Ishikawa (cell line): ENCODE measurements around the gene ANTXR1.

Source experiments
- CREB1 ChIP-seq: IDR thresholded peaks from 2 replicates; pipeline ENCODE4 v1.6.1; 2012; ENCODE audit warnings: low read depth
- EGR1 ChIP-seq: IDR thresholded peaks from 2 replicates; pipeline ENCODE4 v1.6.1; 2012
- EP300 ChIP-seq: IDR thresholded peaks from 2 replicates; pipeline ENCODE4 v1.6.1; 2012; ENCODE audit warnings: borderline replicate concordance
- FOXM1 ChIP-seq: IDR thresholded peaks from 2 replicates; pipeline ENCODE4 v1.6.1; 2012; ENCODE audit warnings: low read depth, borderline replicate concordance
- MAX ChIP-seq: IDR thresholded peaks from 2 replicates; pipeline ENCODE4 v1.6.1; 2012
- NFIC ChIP-seq: IDR thresholded peaks from 2 replicates; pipeline ENCODE4 v1.6.1; 2012
- RAD21 ChIP-seq: IDR thresholded peaks from 2 replicates; pipeline ENCODE4 v1.6.1; 2012; ENCODE audit warnings: low read depth
- REST ChIP-seq: IDR thresholded peaks from 2 replicates; pipeline ENCODE4 v1.6.1; 2012; ENCODE audit warnings: low read depth, mild to moderate bottlenecking
- TAF1 ChIP-seq: IDR thresholded peaks from 2 replicates; pipeline ENCODE4 v1.6.1; 2012; ENCODE audit warnings: low read depth, mild to moderate bottlenecking
- TCF12 ChIP-seq: IDR thresholded peaks from 2 replicates; pipeline ENCODE4 v1.6.1; 2012; ENCODE audit warnings: low read depth
- TEAD4 ChIP-seq: IDR thresholded peaks from 2 replicates; pipeline ENCODE4 v1.6.1; 2012
- USF1 ChIP-seq: IDR thresholded peaks from 2 replicates; pipeline ENCODE4 v1.6.1; 2012
- YY1 ChIP-seq: IDR thresholded peaks from 2 replicates; pipeline ENCODE4 v1.6.1; 2012; ENCODE audit warnings: low read depth
- ZBTB7A ChIP-seq: IDR thresholded peaks from 2 replicates; pipeline ENCODE4 v1.6.1; 2012; ENCODE audit warnings: low read depth

The ANTXR1 gene

GRCh38 chr2:69166812-69167468, 154.0 kb downstream of the ANTXR1 start:
- TF ChIP-seq EP300: no peak
- TF ChIP-seq MAX: no peak
- TF ChIP-seq EGR1: no peak

- TF ChIP-seq EP300 (no peak), RAD21 (no peak), TCF12 (no peak)
These were observed 154.5 kb downstream of the ANTXR1 start for GRCh38 chr2:69167469-69167822.

GRCh38 chr2:69168144-69168813, 155.3 kb downstream of the ANTXR1 start:
- no peak for TF ChIP-seq EGR1
- TF ChIP-seq REST: no peak
- no peak for TF ChIP-seq TEAD4
- no peak for TF ChIP-seq FOXM1
- no peak for TF ChIP-seq MAX
- TF ChIP-seq RAD21: no peak
- no peak for TF ChIP-seq USF1
- no peak for TF ChIP-seq EP300
- no peak for TF ChIP-seq NFIC

GRCh38 chr2:69168950-69169654, 156.1 kb downstream of the ANTXR1 start:
- TF ChIP-seq YY1 (no peak), FOXM1 (no peak), EP300 (no peak), REST (no peak), CREB1 (no peak), USF1 (no peak), NFIC (no peak), MAX (no peak), TAF1 (no peak)

GRCh38 chr2:69169655-69170389, 156.8 kb downstream of the ANTXR1 start:
- TF ChIP-seq EGR1 (0 out of 2 replicates have a peak, but pooled peaks have one; percentile 11), USF1 (no peak), RAD21 (no peak), TCF12 (no peak), TEAD4 (no peak), NFIC (0 out of 2 replicates have a peak, but pooled peaks have one; percentile 20)

- TF ChIP-seq EP300 (no peak), TCF12 (no peak), FOXM1 (no peak), TEAD4 (no peak), RAD21 (no peak), NFIC (no peak), YY1 (no peak), USF1 (no peak), MAX (no peak), REST (no peak), TAF1 (no peak), EGR1 (no peak), CREB1 (no peak), ZBTB7A (no peak)
These were observed 157.7 kb downstream of the ANTXR1 start for GRCh38 chr2:69170661-69171060.
